ENCODE results near the gene TRAK2. TPM values are rescaled to one million over a fixed set of nuclear protein-coding genes. Genes with fewer than 3 reads are reported as not detected.

TRAK2 gene
- total RNA-seq, 2 experiments from 2014 or later: 7.1 to 11.9 TPM

DNA sequence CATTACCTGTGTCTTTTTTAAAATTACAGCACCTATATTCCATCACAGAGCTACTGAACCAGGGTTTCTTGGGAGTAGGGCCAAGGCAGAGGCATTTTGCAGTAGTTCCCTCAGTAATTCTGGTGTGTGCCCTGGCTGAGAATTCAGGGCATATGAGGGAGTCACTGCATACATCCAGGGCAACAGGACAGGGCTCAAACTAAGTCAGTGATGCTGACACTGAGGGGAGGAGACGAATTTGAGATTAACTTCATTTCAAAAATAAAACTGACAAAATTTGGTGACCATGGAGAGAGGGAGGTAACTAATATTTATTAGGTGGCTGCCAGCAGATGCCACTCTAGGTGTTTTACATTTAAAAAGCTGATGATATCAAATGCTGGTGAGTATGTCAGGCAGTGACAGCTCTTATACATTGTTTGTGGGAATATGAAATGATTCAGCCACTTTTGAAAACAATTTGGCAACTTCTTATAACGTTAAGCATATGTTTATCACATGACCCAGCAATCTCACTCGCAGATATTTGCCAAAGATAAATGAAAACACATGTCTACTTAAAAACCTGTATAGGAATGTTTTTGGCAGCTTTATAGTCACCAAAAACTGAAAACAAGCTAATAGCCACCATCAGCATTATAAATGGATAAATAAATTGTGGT is 20.6 kb upstream of the TRAK2 start:
- Histone ChIP-seq H3K4me3 (ENCODE audit: low read depth, low read length, poor library complexity, severe bottlenecking) (no peak overlapping the region), H3K4me2 (ENCODE audit: low read length) (no peak overlapping the region), H3K36me3 (ENCODE audit: insufficient read depth, low read length) (no peaks in the 10 kb centered on the region; the same call in 1 of the 2 replicates), H4K20me1 (ENCODE audit: insufficient read depth, low read length) (no peaks in the 10 kb centered on the region), H3K79me2 (ENCODE audit: insufficient read depth, low read depth, low read length) (no peaks in the 10 kb centered on the region), H3K9me3 (ENCODE audit: low read length) (no peaks in the 10 kb centered on the region), H3K9me2 (ENCODE audit: insufficient read depth, low read length) (no peaks in the 10 kb centered on the region), H3K4me1 (ENCODE audit: insufficient read depth, low read length, poor library complexity, severe bottlenecking) (no peaks in the 10 kb centered on the region), H2AFZ (ENCODE audit: low read length) (no peak overlapping the region), H3K27ac (ENCODE audit: low read depth, low read length, poor library complexity, severe bottlenecking) (no peak overlapping the region)
- no TSS peak for BruUV-seq (replicated peaks)
- ChIA-PET CTCF (ENCODE audit: unreplicated experiment) (no interaction called here), POLR2A (interaction anchor here (0.6 to 0.7 kb wide), 2 partner anchors 21 to 345 kb away, joined by 4 to 5 read pairs; partner anchors contain the start of genes STRADB and TRAK2)
- TF ChIP-seq CTCF (conservative IDR thresholded peaks at IDR 0.05; ENCODE audit: low read length) (no peak), EZH2phosphoT487 (IDR thresholded peaks at IDR 0.05; ENCODE audit: borderline replicate concordance, low read depth, low read length) (no peak)
- intact Hi-C loops (cut with micrococcal nuclease; ENCODE audit: unreplicated experiment): no loop called here
- no peak for DNase-seq (ENCODE audit: low spot score)

- Histone ChIP-seq H3K4me3 (ENCODE audit: low read depth, low read length, poor library complexity, severe bottlenecking) (no peak overlapping the region), H3K27ac (ENCODE audit: low read depth, low read length, poor library complexity, severe bottlenecking) (no peak overlapping the region), H4K20me1 (ENCODE audit: insufficient read depth, low read length) (no peaks in the 10 kb centered on the region), H3K9me3 (ENCODE audit: low read length) (no peaks in the 10 kb centered on the region), H3K4me1 (ENCODE audit: insufficient read depth, low read length, poor library complexity, severe bottlenecking) (no peaks in the 10 kb centered on the region), H3K9me2 (ENCODE audit: insufficient read depth, low read length) (no peaks in the 10 kb centered on the region), H3K36me3 (ENCODE audit: insufficient read depth, low read length) (no peaks in the 10 kb centered on the region; the same call in 1 of the 2 replicates), H3K79me2 (ENCODE audit: insufficient read depth, low read depth, low read length) (no peaks in the 10 kb centered on the region), H3K4me2 (ENCODE audit: low read length) (no peak overlapping the region), H2AFZ (ENCODE audit: low read length) (no peak overlapping the region)
- ChIA-PET CTCF (ENCODE audit: unreplicated experiment) (no interaction called here), POLR2A (no interaction called here)
- no peak for TF ChIP-seq CTCF (conservative IDR thresholded peaks at IDR 0.05; ENCODE audit: low read length)
- no peak for TF ChIP-seq EZH2phosphoT487 (IDR thresholded peaks at IDR 0.05; ENCODE audit: borderline replicate concordance, low read depth, low read length)
- no TSS peak for BruUV-seq (replicated peaks)
- intact Hi-C loops (cut with micrococcal nuclease; ENCODE audit: unreplicated experiment): no loop called here
- DNase-seq (ENCODE audit: low spot score): no peak
These were observed 19.8 kb upstream of the TRAK2 start for GRCh38 chr2:201470821-201471731.

All from OCI-LY7 (cell line).